ENCODE results near the gene FAM149A. TPM values are rescaled to one million over a fixed set of nuclear protein-coding genes. Genes with fewer than 3 reads are reported as not detected.
A peak's percentile ranks its signal among the peaks of the same experiment; 100 is the strongest.

The FAM149A gene
- total RNA-seq, 1 donor from 2014 or later, result 6.8 TPM

DNA sequence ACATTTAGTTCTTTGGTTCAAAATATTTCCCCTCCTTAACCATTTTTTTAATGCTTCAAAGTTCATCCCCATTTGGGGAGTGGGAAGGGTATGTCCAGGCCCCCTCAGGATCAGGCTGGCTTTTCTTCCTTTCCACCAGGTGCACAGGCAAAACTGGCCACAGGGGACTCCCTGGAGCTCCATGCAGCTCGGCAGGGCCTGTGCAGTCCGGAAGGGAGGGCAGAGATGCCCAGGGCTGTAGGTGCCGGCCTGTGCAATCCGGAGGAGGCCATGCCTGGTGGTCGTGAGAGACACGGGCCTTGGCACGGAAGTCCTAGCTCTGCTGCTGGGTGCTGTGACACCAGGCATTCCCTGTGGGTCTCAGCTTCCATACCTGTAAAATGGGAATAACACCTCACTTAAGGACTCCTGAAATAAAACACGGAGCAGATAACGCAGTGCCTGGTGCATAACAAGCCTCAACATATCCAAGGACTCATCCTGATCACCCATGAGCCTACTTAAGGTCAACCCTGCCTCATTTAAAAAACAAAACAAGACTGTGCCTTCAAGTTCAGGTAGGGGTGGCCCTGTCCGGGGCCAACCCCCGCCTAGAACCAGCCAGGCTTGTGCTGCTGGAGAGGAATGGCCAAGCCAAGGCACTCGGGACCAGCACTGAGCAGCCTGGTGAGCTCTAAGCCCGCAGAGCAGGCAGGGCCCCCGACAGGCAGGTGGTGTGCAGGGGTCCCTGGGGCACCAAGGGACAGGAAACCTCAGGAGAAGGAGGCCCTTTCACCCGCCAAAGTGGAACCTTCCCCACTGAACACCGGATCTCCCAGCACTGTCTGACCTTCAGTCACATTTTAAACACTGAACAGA, 65.7 kb downstream of the FAM149A start:
- H3K4me3 ChIP-seq (ENCODE audit: low read length in 3 of 3), result no peak overlapping the region
- H3K27me3 ChIP-seq (ENCODE audit: control insufficient read depth in 3 of 3, insufficient read depth in 3 of 3, low read length in 3 of 3), result no peaks in the 10 kb centered on the region
- H3K9ac ChIP-seq (ENCODE audit: low read depth in 1 of 3, low read length in 3 of 3), result no peak overlapping the region
- H3K36me3 ChIP-seq (ENCODE audit: control insufficient read depth in 3 of 3, insufficient read depth in 3 of 3, low read length in 3 of 3), result no peaks in the 10 kb centered on the region
- H3K4me1 ChIP-seq (ENCODE audit: control insufficient read depth in 3 of 3, insufficient read depth in 3 of 3, low read length in 3 of 3), result no peaks in the 10 kb centered on the region
- H3K27ac ChIP-seq (ENCODE audit: low read depth, low read length), result no peak overlapping the region
- no peaks in the 10 kb centered on the region for H3K9me3 ChIP-seq (ENCODE audit: control insufficient read depth in 3 of 3, low read length in 3 of 3)

DNA sequence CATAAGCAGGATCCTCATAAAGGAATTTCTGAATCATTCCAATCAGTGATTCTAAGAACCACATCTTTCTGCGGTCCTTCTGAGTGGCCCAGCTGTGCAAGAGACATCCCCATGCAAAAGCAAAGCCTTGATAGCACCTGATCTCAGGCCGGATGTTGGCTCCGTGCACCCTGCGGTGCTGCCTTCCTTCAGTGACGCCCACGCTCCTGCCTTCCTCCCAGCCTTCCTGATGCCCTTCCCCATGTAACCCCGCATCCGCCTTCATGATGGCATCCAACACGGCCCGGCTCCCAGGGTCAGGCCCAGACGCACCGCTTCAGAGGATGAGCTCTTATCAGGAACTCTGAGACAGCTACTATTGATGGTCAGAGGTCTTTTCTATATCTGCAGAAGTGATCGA, 66.5 kb downstream of the FAM149A start:
- no peak overlapping the region for H3K4me3 ChIP-seq (ENCODE audit: low read length in 3 of 3)

GRCh38 chr4:186172546-186172945, 68.0 kb downstream of the FAM149A start:
- Histone ChIP-seq H3K9me3 (ENCODE audit: control insufficient read depth in 3 of 3, low read length in 3 of 3) (no peaks in the 10 kb centered on the region), H3K36me3 (ENCODE audit: control insufficient read depth in 3 of 3, insufficient read depth in 3 of 3, low read length in 3 of 3) (no peaks in the 10 kb centered on the region), H3K9ac (ENCODE audit: low read depth in 1 of 3, low read length in 3 of 3) (no peak overlapping the region), H3K4me1 (ENCODE audit: control insufficient read depth in 3 of 3, insufficient read depth in 3 of 3, low read length in 3 of 3) (no peaks in the 10 kb centered on the region), H3K4me3 (ENCODE audit: low read length in 3 of 3) (no peak overlapping the region), H3K27me3 (ENCODE audit: control insufficient read depth in 3 of 3, insufficient read depth in 3 of 3, low read length in 3 of 3) (no peaks in the 10 kb centered on the region), H3K27ac (ENCODE audit: low read depth, low read length) (no peak overlapping the region)

More for the DNA sequence above, 66.5 kb downstream of the FAM149A start:
- no peaks in the 10 kb centered on the region for H3K27me3 ChIP-seq (ENCODE audit: control insufficient read depth in 3 of 3, insufficient read depth in 3 of 3, low read length in 3 of 3)
- no peak overlapping the region for H3K9ac ChIP-seq (ENCODE audit: low read depth in 1 of 3, low read length in 3 of 3)
- no peak overlapping the region for H3K27ac ChIP-seq (ENCODE audit: low read depth, low read length)
- no peaks in the 10 kb centered on the region for H3K9me3 ChIP-seq (ENCODE audit: control insufficient read depth in 3 of 3, low read length in 3 of 3)
- no peaks in the 10 kb centered on the region for H3K4me1 ChIP-seq (ENCODE audit: control insufficient read depth in 3 of 3, insufficient read depth in 3 of 3, low read length in 3 of 3)
- H3K36me3 ChIP-seq (ENCODE audit: control insufficient read depth in 3 of 3, insufficient read depth in 3 of 3, low read length in 3 of 3), result no peaks in the 10 kb centered on the region

- no peak overlapping the region for H3K27ac ChIP-seq (ENCODE audit: low read depth, low read length)
- no peaks in the 10 kb centered on the region for H3K36me3 ChIP-seq (ENCODE audit: control insufficient read depth in 3 of 3, insufficient read depth in 3 of 3, low read length in 3 of 3)
- H3K9ac ChIP-seq (ENCODE audit: low read depth in 1 of 3, low read length in 3 of 3), result no peak overlapping the region
- H3K27me3 ChIP-seq (ENCODE audit: control insufficient read depth in 3 of 3, insufficient read depth in 3 of 3, low read length in 3 of 3), result no peaks in the 10 kb centered on the region
- H3K4me3 ChIP-seq (ENCODE audit: low read length in 3 of 3), result no peak overlapping the region
- no peaks in the 10 kb centered on the region for H3K9me3 ChIP-seq (ENCODE audit: control insufficient read depth in 3 of 3, low read length in 3 of 3)
- peaks cover 12 to 23% (median 22%) of the 10 kb centered on the region in 3 donors for H3K4me1 ChIP-seq (ENCODE audit: control insufficient read depth in 3 of 3, insufficient read depth in 3 of 3, low read length in 3 of 3)
These were observed 83.6 kb downstream of the FAM149A start for GRCh38 chr4:186188107-186188506.

GRCh38 chr4:186189656-186190055, 85.2 kb downstream of the FAM149A start:
- Histone ChIP-seq H3K36me3 (ENCODE audit: control insufficient read depth in 3 of 3, insufficient read depth in 3 of 3, low read length in 3 of 3) (no peaks in the 10 kb centered on the region), H3K27ac (ENCODE audit: low read depth, low read length) (no peak overlapping the region), H3K9ac (ENCODE audit: low read depth in 1 of 3, low read length in 3 of 3) (peak overlapping the region in 2 of 3 donors; percentile 38 to 94), H3K4me3 (ENCODE audit: low read length in 3 of 3) (peak overlapping the region in 1 of 3 donors; percentile 1), H3K4me1 (ENCODE audit: control insufficient read depth in 3 of 3, insufficient read depth in 3 of 3, low read length in 3 of 3) (peaks cover 22 to 31% (median 23%) of the 10 kb centered on the region in 3 donors), H3K27me3 (ENCODE audit: control insufficient read depth in 3 of 3, insufficient read depth in 3 of 3, low read length in 3 of 3) (no peaks in the 10 kb centered on the region), H3K9me3 (ENCODE audit: control insufficient read depth in 3 of 3, low read length in 3 of 3) (no peaks in the 10 kb centered on the region)

GRCh38 chr4:186190581-186191199, 86.2 kb downstream of the FAM149A start:
- peaks cover 5 to 6% (median 5%) of the 10 kb centered on the region in 3 donors for H3K36me3 ChIP-seq (ENCODE audit: control insufficient read depth in 3 of 3, insufficient read depth in 3 of 3, low read length in 3 of 3)
- H3K9me3 ChIP-seq (ENCODE audit: control insufficient read depth in 3 of 3, low read length in 3 of 3), result no peaks in the 10 kb centered on the region
- H3K4me1 ChIP-seq (ENCODE audit: control insufficient read depth in 3 of 3, insufficient read depth in 3 of 3, low read length in 3 of 3), result peaks cover 22 to 31% (median 23%) of the 10 kb centered on the region in 3 donors
- H3K4me3 ChIP-seq (ENCODE audit: low read length in 3 of 3), result peak overlapping the region; percentile 83 to 96 (median 91)
- peak overlapping the region; percentile 78 to 94 (median 92) for H3K9ac ChIP-seq (ENCODE audit: low read depth in 1 of 3, low read length in 3 of 3)
- H3K27me3 ChIP-seq (ENCODE audit: control insufficient read depth in 3 of 3, insufficient read depth in 3 of 3, low read length in 3 of 3), result no peaks in the 10 kb centered on the region
- peak overlapping the region; percentile 77 for H3K27ac ChIP-seq (ENCODE audit: low read depth, low read length)

DNA sequence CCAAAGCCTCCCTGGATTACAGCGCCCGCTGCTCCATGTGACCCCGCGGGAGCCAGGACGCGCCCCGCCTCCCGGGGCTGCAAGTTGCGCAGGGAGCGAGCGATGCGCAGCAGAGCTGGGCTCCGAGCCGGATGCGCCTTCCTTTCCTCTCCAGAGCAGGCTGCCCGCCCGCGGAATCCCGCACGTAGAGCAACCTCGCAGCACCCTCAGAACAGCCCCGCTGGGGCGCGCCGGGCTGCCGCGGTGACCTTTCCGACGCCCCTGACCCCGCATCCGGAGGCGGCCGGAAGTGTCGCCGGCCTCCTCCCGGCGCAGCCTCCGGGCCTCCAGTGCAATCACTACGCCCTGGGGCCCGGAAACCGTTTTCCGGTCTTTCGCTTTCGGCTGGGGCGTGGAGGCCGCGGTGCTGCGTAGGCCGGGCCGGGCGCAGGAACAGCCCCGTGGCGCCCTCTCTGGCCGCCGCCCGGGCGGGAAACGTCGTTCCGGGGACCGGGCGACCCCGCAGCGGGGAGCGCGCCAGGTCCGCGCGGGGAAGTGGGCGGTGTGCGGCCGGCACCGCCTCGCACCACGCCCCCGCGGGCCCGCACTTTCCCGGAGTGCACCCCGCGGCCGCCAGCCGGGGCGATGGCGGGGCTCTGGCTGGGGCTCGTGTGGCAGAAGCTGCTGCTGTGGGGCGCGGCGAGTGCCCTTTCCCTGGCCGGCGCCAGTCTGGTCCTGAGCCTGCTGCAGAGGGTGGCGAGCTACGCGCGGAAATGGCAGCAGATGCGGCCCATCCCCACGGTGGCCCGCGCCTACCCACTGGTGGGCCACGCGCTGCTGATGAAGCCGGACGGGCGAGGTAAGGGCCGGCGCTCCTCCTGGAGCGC, 86.9 kb downstream of the FAM149A start, which contains the start of gene CYP4V2:
Gene CYP4V2 (plus strand): TSS at position 368 of the 866 bp plus-strand sequence. CDS start 257 bp downstream, at position 625.
- no peaks in the 10 kb centered on the region for H3K27me3 ChIP-seq (ENCODE audit: control insufficient read depth in 3 of 3, insufficient read depth in 3 of 3, low read length in 3 of 3)
- no peaks in the 10 kb centered on the region for H3K9me3 ChIP-seq (ENCODE audit: control insufficient read depth in 3 of 3, low read length in 3 of 3)
- peak within 1 kb of the TSS; percentile 83 to 96 (median 94) for H3K4me3 ChIP-seq (ENCODE audit: low read length in 3 of 3)
- H3K27ac ChIP-seq (ENCODE audit: low read depth, low read length), result peak within 1 kb of the TSS; percentile 77
- H3K4me1 ChIP-seq (ENCODE audit: control insufficient read depth in 3 of 3, insufficient read depth in 3 of 3, low read length in 3 of 3), result peaks cover 22 to 31% (median 23%) of the 10 kb centered on the region in 3 donors
- H3K9ac ChIP-seq (ENCODE audit: low read depth in 1 of 3, low read length in 3 of 3), result peak within 1 kb of the TSS; percentile 78 to 94 (median 93)
- H3K36me3 ChIP-seq (ENCODE audit: control insufficient read depth in 3 of 3, insufficient read depth in 3 of 3, low read length in 3 of 3), result peaks cover 5 to 10% (median 5%) of the 10 kb centered on the region in 3 donors

- peak overlapping the region; percentile 83 to 96 (median 94) for H3K4me3 ChIP-seq (ENCODE audit: low read length in 3 of 3)
- H3K9me3 ChIP-seq (ENCODE audit: control insufficient read depth in 3 of 3, low read length in 3 of 3), result no peaks in the 10 kb centered on the region
- peaks cover 5 to 16% (median 7%) of the 10 kb centered on the region in 3 donors for H3K36me3 ChIP-seq (ENCODE audit: control insufficient read depth in 3 of 3, insufficient read depth in 3 of 3, low read length in 3 of 3)
- peaks cover 22 to 31% (median 23%) of the 10 kb centered on the region in 3 donors for H3K4me1 ChIP-seq (ENCODE audit: control insufficient read depth in 3 of 3, insufficient read depth in 3 of 3, low read length in 3 of 3)
- peak overlapping the region; percentile 77 for H3K27ac ChIP-seq (ENCODE audit: low read depth, low read length)
- H3K9ac ChIP-seq (ENCODE audit: low read depth in 1 of 3, low read length in 3 of 3), result peak overlapping the region; percentile 78 to 94 (median 93)
- no peaks in the 10 kb centered on the region for H3K27me3 ChIP-seq (ENCODE audit: control insufficient read depth in 3 of 3, insufficient read depth in 3 of 3, low read length in 3 of 3)
These were observed 87.6 kb downstream of the FAM149A start for GRCh38 chr4:186192066-186192612.

DNA sequence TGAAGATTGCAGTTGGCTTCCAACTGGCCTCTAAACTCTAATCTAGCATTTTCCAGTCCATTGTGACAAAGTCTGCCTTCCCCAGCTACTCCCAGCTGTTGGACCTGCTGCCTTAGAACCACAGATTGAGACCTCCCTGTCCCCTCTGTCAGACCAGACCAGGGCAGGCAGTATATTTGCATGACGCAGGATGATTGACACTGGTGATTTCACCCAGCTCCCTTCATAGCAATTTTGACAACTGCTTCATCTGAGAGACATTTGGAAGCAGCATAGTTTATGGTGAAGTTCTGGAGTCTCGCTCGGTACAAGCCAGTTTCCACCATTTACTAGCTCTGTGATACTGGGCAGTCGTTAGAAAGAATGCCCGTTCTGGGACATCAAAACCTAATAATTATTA, 89.3 kb downstream of the FAM149A start:
- H3K9me3 ChIP-seq (ENCODE audit: control insufficient read depth in 3 of 3, low read length in 3 of 3), result no peaks in the 10 kb centered on the region
- H3K27me3 ChIP-seq (ENCODE audit: control insufficient read depth in 3 of 3, insufficient read depth in 3 of 3, low read length in 3 of 3), result no peaks in the 10 kb centered on the region
- no peak overlapping the region for H3K27ac ChIP-seq (ENCODE audit: low read depth, low read length)
- H3K4me3 ChIP-seq (ENCODE audit: low read length in 3 of 3), result peak overlapping the region in 2 of 3 donors; percentile 2 to 44
- peak overlapping the region in 2 of 3 donors; percentile 28 to 48 for H3K9ac ChIP-seq (ENCODE audit: low read depth in 1 of 3, low read length in 3 of 3)
- H3K4me1 ChIP-seq (ENCODE audit: control insufficient read depth in 3 of 3, insufficient read depth in 3 of 3, low read length in 3 of 3), result peaks cover 22 to 31% (median 23%) of the 10 kb centered on the region in 3 donors
- H3K36me3 ChIP-seq (ENCODE audit: control insufficient read depth in 3 of 3, insufficient read depth in 3 of 3, low read length in 3 of 3), result peaks cover 5 to 28% (median 12%) of the 10 kb centered on the region in 3 donors
